ENCODE results near the gene ADAT1.

Gene ADAT1

DNA sequence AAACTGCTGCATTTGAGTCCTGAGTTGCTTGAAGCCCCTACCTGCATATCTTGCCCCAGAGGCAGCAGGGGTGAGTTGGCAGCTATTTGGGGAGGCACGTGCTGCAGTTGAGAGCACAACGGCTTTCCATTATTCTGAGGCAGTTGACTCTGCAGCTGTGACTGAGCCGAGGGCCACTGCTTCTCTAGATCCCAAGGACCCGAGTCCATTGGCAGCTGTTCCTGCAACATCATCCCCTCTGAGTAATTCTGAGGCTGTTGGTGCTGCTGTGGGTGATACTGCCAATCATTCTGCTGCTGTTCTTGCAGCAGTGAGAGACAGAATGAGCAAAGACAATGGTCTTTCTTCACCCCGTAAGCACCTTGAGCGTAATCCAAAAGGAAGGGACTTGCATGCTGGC, 37.2 kb upstream of the ADAT1 start:
- no peak overlapping the region for H3K9ac ChIP-seq (ENCODE audit: low read depth, low read length)
- H3K4me3 ChIP-seq (ENCODE audit: low read depth in 1 of 2, low read length in 2 of 2) = no peak overlapping the region
- no peaks in the 10 kb centered on the region for H3K27me3 ChIP-seq (ENCODE audit: insufficient read depth, low read length, poor library complexity)
- peaks cover 39% of the 10 kb centered on the region for H3K36me3 ChIP-seq (ENCODE audit: insufficient read depth, low read length)
- ATAC-seq (ENCODE audit: insufficient read depth, low read depth) (no peak), DNase-seq (no peak)
- peaks cover 7% of the 10 kb centered on the region; the same call in 1 of the 2 replicates for H3K79me2 ChIP-seq (ENCODE audit: insufficient read depth, low read length)
- no peaks in the 10 kb centered on the region for H3K9me3 ChIP-seq (ENCODE audit: insufficient read depth, low read length, severe bottlenecking)
- H3K27ac ChIP-seq (ENCODE audit: low read length) = no peak overlapping the region
- no peak overlapping the region for H2AFZ ChIP-seq (ENCODE audit: low read depth, low read length)
- no peak overlapping the region for H3K4me2 ChIP-seq (ENCODE audit: insufficient read depth, low read length)
- no peak for TF ChIP-seq EZH2 (IDR thresholded peaks at IDR 0.05; ENCODE audit: borderline replicate concordance, low read depth, low read length, severe bottlenecking)
- TF ChIP-seq, protein P1, sequence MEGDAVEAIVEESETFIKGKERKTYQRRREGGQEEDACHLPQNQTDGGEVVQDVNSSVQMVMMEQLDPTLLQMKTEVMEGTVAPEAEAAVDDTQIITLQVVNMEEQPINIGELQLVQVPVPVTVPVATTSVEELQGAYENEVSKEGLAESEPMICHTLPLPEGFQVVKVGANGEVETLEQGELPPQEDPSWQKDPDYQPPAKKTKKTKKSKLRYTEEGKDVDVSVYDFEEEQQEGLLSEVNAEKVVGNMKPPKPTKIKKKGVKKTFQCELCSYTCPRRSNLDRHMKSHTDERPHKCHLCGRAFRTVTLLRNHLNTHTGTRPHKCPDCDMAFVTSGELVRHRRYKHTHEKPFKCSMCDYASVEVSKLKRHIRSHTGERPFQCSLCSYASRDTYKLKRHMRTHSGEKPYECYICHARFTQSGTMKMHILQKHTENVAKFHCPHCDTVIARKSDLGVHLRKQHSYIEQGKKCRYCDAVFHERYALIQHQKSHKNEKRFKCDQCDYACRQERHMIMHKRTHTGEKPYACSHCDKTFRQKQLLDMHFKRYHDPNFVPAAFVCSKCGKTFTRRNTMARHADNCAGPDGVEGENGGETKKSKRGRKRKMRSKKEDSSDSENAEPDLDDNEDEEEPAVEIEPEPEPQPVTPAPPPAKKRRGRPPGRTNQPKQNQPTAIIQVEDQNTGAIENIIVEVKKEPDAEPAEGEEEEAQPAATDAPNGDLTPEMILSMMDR (IDR thresholded peaks at IDR 0.05; ENCODE audit: borderline replicate concordance, extremely low read depth, low read length, poor library complexity, severe bottlenecking) = no peak
- H4K20me1 ChIP-seq (ENCODE audit: insufficient read depth, low read length) = peaks cover 11% of the 10 kb centered on the region; the same call in 1 of the 2 replicates
- H3K4me1 ChIP-seq (ENCODE audit: insufficient read depth, low read length) = no peaks in the 10 kb centered on the region

DNA sequence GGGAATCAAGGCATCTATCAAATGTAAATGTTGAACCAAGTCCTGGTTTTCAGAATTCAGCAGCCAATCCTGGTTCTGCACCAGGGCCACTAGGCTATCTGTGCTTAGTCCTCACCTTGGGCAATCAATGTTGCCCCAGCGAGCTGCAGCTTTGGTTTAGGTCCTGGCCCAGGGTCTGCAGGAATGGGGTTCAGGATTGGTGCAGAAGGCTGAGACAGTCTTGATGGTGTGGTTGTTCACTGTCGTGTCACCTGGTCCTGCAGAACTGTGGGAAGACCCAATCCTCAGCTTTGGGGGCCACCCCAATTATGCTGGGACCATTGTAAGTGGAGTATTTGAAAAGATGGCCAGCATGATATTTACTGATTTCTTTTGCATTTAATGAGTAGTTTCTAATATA, 35.1 kb upstream of the ADAT1 start:
- no peak overlapping the region for H3K4me3 ChIP-seq (ENCODE audit: low read depth in 1 of 2, low read length in 2 of 2)
- H3K36me3 ChIP-seq (ENCODE audit: insufficient read depth, low read length) = peaks cover 60% of the 10 kb centered on the region
- no peaks in the 10 kb centered on the region for H3K27me3 ChIP-seq (ENCODE audit: insufficient read depth, low read length, poor library complexity)
- H3K4me2 ChIP-seq (ENCODE audit: insufficient read depth, low read length) = no peak overlapping the region
- peaks cover 23% of the 10 kb centered on the region for H3K79me2 ChIP-seq (ENCODE audit: insufficient read depth, low read length)
- ATAC-seq (ENCODE audit: insufficient read depth, low read depth) (no peak; the same call in 2 of the 3 replicates), DNase-seq (no peak)
- TF ChIP-seq EZH2 (IDR thresholded peaks at IDR 0.05; ENCODE audit: borderline replicate concordance, low read depth, low read length, severe bottlenecking) = no peak
- TF ChIP-seq, protein P1 (IDR thresholded peaks at IDR 0.05; ENCODE audit: borderline replicate concordance, extremely low read depth, low read length, poor library complexity, severe bottlenecking) = no peak
- H3K9ac ChIP-seq (ENCODE audit: low read depth, low read length) = no peak overlapping the region
- H2AFZ ChIP-seq (ENCODE audit: low read depth, low read length) = no peak overlapping the region
- no peaks in the 10 kb centered on the region for H3K9me3 ChIP-seq (ENCODE audit: insufficient read depth, low read length, severe bottlenecking)
- no peaks in the 10 kb centered on the region for H3K4me1 ChIP-seq (ENCODE audit: insufficient read depth, low read length)
- H4K20me1 ChIP-seq (ENCODE audit: insufficient read depth, low read length) = peaks cover 18% of the 10 kb centered on the region; the same call in 1 of the 2 replicates
- H3K27ac ChIP-seq (ENCODE audit: low read length) = no peak overlapping the region

DNA sequence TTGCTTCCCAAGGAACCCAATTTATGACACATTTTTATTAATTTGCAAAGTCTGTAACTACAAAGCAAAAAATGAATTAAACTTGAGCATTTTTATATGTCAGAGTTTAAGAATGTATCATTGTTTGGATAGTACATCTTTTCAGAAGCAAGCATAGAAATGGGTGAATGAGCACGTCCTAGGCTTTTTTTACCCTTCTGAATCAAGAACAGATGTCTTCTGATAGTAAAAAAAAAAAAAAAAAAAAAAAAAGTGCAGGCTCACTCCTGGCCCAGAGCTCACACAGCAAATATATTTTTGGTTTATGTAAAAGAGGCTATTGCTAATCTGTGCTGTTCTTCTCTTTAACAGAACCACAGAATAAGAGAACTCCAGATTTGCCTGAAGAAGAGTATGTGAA, 30.8 kb upstream of the ADAT1 start:
- no peak overlapping the region for H3K27ac ChIP-seq (ENCODE audit: low read length)
- H3K4me1 ChIP-seq (ENCODE audit: insufficient read depth, low read length) = peaks cover 30% of the 10 kb centered on the region
- no peak for ATAC-seq (ENCODE audit: insufficient read depth, low read depth)

More for the DNA sequence above, 30.8 kb upstream of the ADAT1 start:
- Histone ChIP-seq H3K9ac (ENCODE audit: low read depth, low read length) (no peak overlapping the region), H2AFZ (ENCODE audit: low read depth, low read length) (no peak overlapping the region), H3K4me2 (ENCODE audit: insufficient read depth, low read length) (no peak overlapping the region), H4K20me1 (ENCODE audit: insufficient read depth, low read length) (peaks cover 46% of the 10 kb centered on the region; the same call in 1 of the 2 replicates), H3K9me3 (ENCODE audit: insufficient read depth, low read length, severe bottlenecking) (no peaks in the 10 kb centered on the region), H3K79me2 (ENCODE audit: insufficient read depth, low read length) (peaks cover 66% of the 10 kb centered on the region), H3K4me3 (ENCODE audit: low read depth in 1 of 2, low read length in 2 of 2) (no peak overlapping the region), H3K36me3 (ENCODE audit: insufficient read depth, low read length) (peaks cover 69% of the 10 kb centered on the region), H3K27me3 (ENCODE audit: insufficient read depth, low read length, poor library complexity) (no peaks in the 10 kb centered on the region)
- no peak for DNase-seq
- no peak for TF ChIP-seq EZH2 (IDR thresholded peaks at IDR 0.05; ENCODE audit: borderline replicate concordance, low read depth, low read length, severe bottlenecking)
- TF ChIP-seq, protein P1 (IDR thresholded peaks at IDR 0.05; ENCODE audit: borderline replicate concordance, extremely low read depth, low read length, poor library complexity, severe bottlenecking) = no peak

Data from DND-41 (cell line).